Astrocyte (in vitro differentiated cells and primary cell): ENCODE measurements around the gene LRRC63.

Experiments
- EZH2 ChIP-seq: IDR thresholded peaks from 2 replicates; pipeline ENCODE4 v1.6.1; 2012; ENCODE audit warnings: mild to moderate bottlenecking, low read length, inconsistent platforms; ENCODE audit not compliant: insufficient read depth
- TF ChIP-seq, protein P1 (sequence below): IDR thresholded peaks from 2 replicates; pipeline ENCODE4 v1.5.1; 2011; ENCODE audit warnings: low read depth, mild to moderate bottlenecking, inconsistent platforms, low read length, moderate library complexity; ENCODE audit not compliant: insufficient read depth

DNA sequence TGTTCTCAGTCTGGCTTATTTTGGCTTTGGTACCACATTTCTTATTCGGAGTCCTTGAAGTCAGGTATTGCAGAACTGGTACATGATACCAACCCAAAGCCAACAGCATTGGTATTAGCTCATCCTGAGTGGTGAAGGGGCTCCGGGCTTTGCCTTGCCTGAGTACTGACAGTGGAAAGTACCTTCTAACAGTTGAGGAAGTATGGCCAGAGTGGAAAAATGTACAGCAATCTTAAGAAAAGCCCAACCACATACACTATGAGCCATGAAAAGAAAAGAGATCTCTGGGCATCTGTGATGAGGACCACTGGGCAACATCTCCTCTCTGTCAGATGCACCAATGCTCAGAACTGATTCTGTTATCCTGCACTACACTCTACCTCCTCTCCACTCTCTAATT is 38.1 kb upstream of the LRRC63 start:
- TF ChIP-seq, protein P1, sequence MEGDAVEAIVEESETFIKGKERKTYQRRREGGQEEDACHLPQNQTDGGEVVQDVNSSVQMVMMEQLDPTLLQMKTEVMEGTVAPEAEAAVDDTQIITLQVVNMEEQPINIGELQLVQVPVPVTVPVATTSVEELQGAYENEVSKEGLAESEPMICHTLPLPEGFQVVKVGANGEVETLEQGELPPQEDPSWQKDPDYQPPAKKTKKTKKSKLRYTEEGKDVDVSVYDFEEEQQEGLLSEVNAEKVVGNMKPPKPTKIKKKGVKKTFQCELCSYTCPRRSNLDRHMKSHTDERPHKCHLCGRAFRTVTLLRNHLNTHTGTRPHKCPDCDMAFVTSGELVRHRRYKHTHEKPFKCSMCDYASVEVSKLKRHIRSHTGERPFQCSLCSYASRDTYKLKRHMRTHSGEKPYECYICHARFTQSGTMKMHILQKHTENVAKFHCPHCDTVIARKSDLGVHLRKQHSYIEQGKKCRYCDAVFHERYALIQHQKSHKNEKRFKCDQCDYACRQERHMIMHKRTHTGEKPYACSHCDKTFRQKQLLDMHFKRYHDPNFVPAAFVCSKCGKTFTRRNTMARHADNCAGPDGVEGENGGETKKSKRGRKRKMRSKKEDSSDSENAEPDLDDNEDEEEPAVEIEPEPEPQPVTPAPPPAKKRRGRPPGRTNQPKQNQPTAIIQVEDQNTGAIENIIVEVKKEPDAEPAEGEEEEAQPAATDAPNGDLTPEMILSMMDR, result no peak
- TF ChIP-seq EZH2, result no peak
